C4-2B (cell line): ENCODE measurements around the gene IFNGR2.

Source experiments
- CTCF ChIP-seq: fragments of 450-650 bp; conservative IDR thresholded peaks from 2 replicates; pipeline ENCODE4 v1.5.1; 2017; ENCODE audit warnings: mild to moderate bottlenecking
- ZFX ChIP-seq: fragments of 450-650 bp; IDR thresholded peaks from 2 replicates; pipeline ENCODE4 v1.6.1; 2017

- TF ChIP-seq CTCF (no peak), ZFX (no peak)
Observed at GRCh38 chr21:33383056-33383888, 19.9 kb upstream of the IFNGR2 start.
